HepG2 (cell line): ENCODE measurements around the gene TAF1B. TPM values are rescaled to one million over a fixed set of nuclear protein-coding genes. Genes with fewer than 3 reads are reported as not detected.
A peak's percentile ranks its signal among the peaks of the same experiment; 100 is the strongest.

Experiments used
- EP300 ChIP-seq, 3 experiments: sonication (generic) in 1 of 3; formaldehyde crosslinking in 1 of 3; IDR thresholded peaks; 2 replicates each; pipeline versions ENCODE4 v1.5.1 to v1.6.1; 2011 to 2020; ENCODE audit warnings: low read depth in 2 of 3, low read length in 2 of 3, borderline replicate concordance in 1 of 3, improper control_type of control experiment in 1 of 3, mild to moderate bottlenecking in 1 of 3, missing genetic modification reagents in 1 of 3, moderate library complexity in 1 of 3
- ETV6 ChIP-seq: sonication (generic); formaldehyde crosslinking; conservative IDR thresholded peaks from 2 replicates; pipeline ENCODE4 v1.4.0; 2020; ENCODE audit warnings: missing genetic modification reagents
- FOXM1 ChIP-seq: sonication (generic); formaldehyde crosslinking; IDR thresholded peaks from 2 replicates; pipeline ENCODE4 v1.5.0; 2020; ENCODE audit warnings: missing genetic modification reagents
- MATR3 ChIP-seq: sonication (generic); formaldehyde crosslinking; IDR thresholded peaks from 2 replicates; pipeline ENCODE4 v1.4.0; 2020; ENCODE audit warnings: missing genetic modification reagents
- PPARG ChIP-seq: conservative IDR thresholded peaks from 2 replicates; pipeline ENCODE4 v1.6.1; 2016; ENCODE audit warnings: missing biosample characterization, missing genetic modification reagents
- RFX5 ChIP-seq: IDR thresholded peaks from 2 replicates; pipeline ENCODE4 v1.6.1; 2011; ENCODE audit warnings: low read depth, low read length, improper control_type of control experiment
- SNAPC4 ChIP-seq: sonication (generic); formaldehyde crosslinking; IDR thresholded peaks from 2 replicates; pipeline ENCODE4 v1.4.0; 2020; ENCODE audit warnings: mild to moderate bottlenecking, missing genetic modification reagents
- ZBTB10 ChIP-seq: sonication (generic); formaldehyde crosslinking; IDR thresholded peaks from 2 replicates; pipeline ENCODE4 v1.4.0; 2020; ENCODE audit warnings: missing genetic modification reagents, borderline replicate concordance
- ZNF3 ChIP-seq: IDR thresholded peaks from 2 replicates; pipeline ENCODE4 v1.7.0; 2017; ENCODE audit warnings: inconsistent platforms
- ZNF318 ChIP-seq: sonication (generic); formaldehyde crosslinking; IDR thresholded peaks from 2 replicates; pipeline ENCODE4 v1.4.0; 2020; ENCODE audit warnings: mild to moderate bottlenecking, missing genetic modification reagents
- ZNF724P ChIP-seq: sonication (generic); formaldehyde crosslinking; IDR thresholded peaks from 2 replicates; pipeline ENCODE4 v1.8.0; 2022; ENCODE audit warnings: missing genetic modification reagents, borderline replicate concordance
- ZNF740 ChIP-seq: sonication (generic); formaldehyde crosslinking; IDR thresholded peaks from 2 replicates; pipeline ENCODE4 v1.4.0; 2020; ENCODE audit warnings: missing genetic modification reagents
- polyA plus RNA-seq, 8 experiments: library from polyadenylated mRNA; depleted of rRNA in 3 of 8; stranded (reverse) in 7 of 8; unstranded in 1 of 8; fragments of >200 nt; fragmentation: Illumina TruSeq in 4 of 8; extraction: Trizol in 4 of 8; gene quantifications; 2 replicates each; pipeline versions ENCODE4 v1.2.1 to v1.2.3, GENCODE V29; 2011 to 2016; ENCODE audit warnings: low read depth in 4 of 8, missing spikeins in 1 of 8, mixed read lengths in 1 of 8; ENCODE audit not compliant: insufficient read depth in 1 of 8
- total RNA-seq, 5 experiments: library from RNA; depleted of rRNA; stranded (reverse); fragments of >200 nt; fragmentation: Illumina TruSeq; extraction: Trizol; gene quantifications; 2 replicates each; pipeline ENCODE4 v1.2.3, GENCODE V29; 2016; ENCODE audit warnings: low read depth in 1 of 5

TAF1B gene
- total and polyA plus RNA-seq, 2 of the 13 experiments (the other 11 are each of a cell fraction or from before 2014, with no cell fraction given), result 13.3 to 27.7 TPM

- TF ChIP-seq ZNF318 (CRISPR knock-in tag) (no peak), MATR3 (no peak), ZNF724P (no peak; the same call in 1 of the 2 replicates), ZNF740 (CRISPR knock-in tag) (no peak), ZBTB10 (CRISPR knock-in tag) (no peak), EP300 (IDR thresholded peaks at IDR 0.05; ENCODE audit: low read depth in 2 of 2, low read length in 2 of 2) (no peak), EP300 (CRISPR knock-in tag; IDR thresholded peaks at IDR 0.05; ENCODE audit: borderline replicate concordance) (no peak), RFX5 (no peak), ZNF3 (CRISPR knock-in tag) (no peak), FOXM1 (CRISPR knock-in tag) (no peak), ETV6 (no peak), SNAPC4 (CRISPR knock-in tag) (no peak), PPARG (CRISPR knock-in tag) (peak; percentile 66; the same call in 1 of the 2 replicates)
Measured at GRCh38 chr2:9800975-9801726, 42.1 kb upstream of the TAF1B start (continued).
